MCF 10A (cell line): ENCODE data around the gene TPBG. TPM values are rescaled to one million over a fixed set of nuclear protein-coding genes. Genes with fewer than 3 reads are reported as not detected.

ENCODE experiments used
- BruUV-seq: library from RNA; stranded (reverse); fragments of 400-500 nt; replicated peaks from 2 replicates; lab custom pipeline; 2021; lab: Mats Ljungman, UMichigan
- CTCF ChIA-PET: fragments of 300-600 bp; sonication (Branson Sonifier 250); formaldehyde crosslinking; extraction: SDS; loops from one replicate; lab custom pipeline; 2021; ENCODE audit warnings: antibody characterized with exemption, inconsistent platforms; lab: Yijun Ruan, JAX
- POLR2A ChIA-PET: fragments of 300-600, 350-650 bp; sonication (Branson Sonifier 250); formaldehyde crosslinking; extraction: SDS; loops from one replicate; lab custom pipeline; 2020; ENCODE audit warnings: antibody characterized with exemption, inconsistent platforms; lab: Yijun Ruan, JAX
- DNase-seq: peaks from one replicate; pipeline ENCODE4 v3.0.0-alpha.2; 2018; ENCODE audit not compliant: unreplicated experiment
- H3K27ac Mint-ChIP-seq: one replicate; pipeline ENCODE4 v1.8.0; 2022; ENCODE audit warnings: mild to moderate bottlenecking, low read depth, mixed read lengths; ENCODE audit not compliant: unreplicated experiment
- H3K27me3 Mint-ChIP-seq: one replicate; pipeline ENCODE4 v1.8.0; 2022; ENCODE audit warnings: mixed read lengths; ENCODE audit not compliant: insufficient read depth, unreplicated experiment
- H3K36me3 Mint-ChIP-seq: one replicate; pipeline ENCODE4 v1.8.0; 2022; ENCODE audit warnings: mild to moderate bottlenecking, moderate library complexity, mixed read lengths; ENCODE audit not compliant: insufficient read depth, unreplicated experiment
- H3K4me1 Mint-ChIP-seq: one replicate; pipeline ENCODE4 v1.8.0; 2022; ENCODE audit warnings: mixed read lengths; ENCODE audit not compliant: insufficient read depth, unreplicated experiment
- H3K4me3 Mint-ChIP-seq: one replicate; pipeline ENCODE4 v1.8.0; 2022; ENCODE audit warnings: mild to moderate bottlenecking, moderate library complexity, mixed read lengths; ENCODE audit not compliant: unreplicated experiment
- H3K9me3 Mint-ChIP-seq: one replicate; pipeline ENCODE4 v1.8.0; 2022; ENCODE audit warnings: mixed read lengths; ENCODE audit not compliant: unreplicated experiment
- CTCF ChIP-seq: fragments of 200-600 bp; IDR thresholded peaks from one replicate; pipeline ENCODE4 v1.8.0; 2022; ENCODE audit warnings: antibody characterized with exemption, mild to moderate bottlenecking; ENCODE audit not compliant: unreplicated experiment
- intact Hi-C: fragments of 100-400 bp; cut with micrococcal nuclease; formaldehyde crosslinking; loops from 2 replicates; pipeline ENCODE4 v1.14.1; 2022
- total RNA-seq: library from RNA; stranded (reverse); gene quantifications from 2 replicates; pipeline ENCODE4 v1.2.3, GENCODE V29; 2022

Gene TPBG
- total RNA-seq, 1 experiment from 2014 or later, result 72.9 TPM

DNA sequence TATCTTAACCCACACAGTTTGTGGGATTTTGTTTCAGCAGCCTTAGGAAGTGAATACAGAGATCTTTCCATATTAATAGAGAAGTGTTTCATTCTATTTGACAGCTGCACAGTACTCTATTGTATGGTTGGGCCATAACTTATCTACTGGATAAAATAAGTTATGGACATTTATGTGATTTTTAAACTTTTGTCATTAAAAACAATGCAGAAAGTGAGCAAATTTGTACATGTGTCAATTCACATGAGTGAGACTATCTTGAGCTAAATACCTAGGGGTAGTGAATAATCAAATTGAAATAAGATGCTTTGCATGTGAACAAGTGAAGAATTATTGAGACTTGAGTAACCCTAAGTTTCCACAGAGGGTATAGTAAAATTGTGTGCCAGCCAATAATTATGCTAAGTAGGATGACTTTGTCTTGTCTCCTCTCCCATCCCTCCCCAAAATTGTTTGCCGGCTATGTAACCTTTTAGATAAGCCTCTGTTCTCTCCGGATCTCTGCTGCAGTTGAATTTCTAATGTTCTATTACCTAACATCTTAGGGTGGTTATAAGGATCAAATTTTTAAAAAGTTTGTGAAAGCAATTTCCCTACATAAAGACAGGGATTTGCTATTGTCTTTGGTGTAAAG is 33.3 kb upstream of the TPBG start:
- ChIA-PET POLR2A (interaction anchor here (1.1 to 1.5 kb wide), 2 partner anchors 9 to 32 kb away, joined by 3 to 5 read pairs; partner anchors contain the start of gene TPBG), CTCF (interaction anchor here (0.5 to 1.6 kb wide), 5 partner anchors 9 to 1695 kb away, joined by 3 to 6 read pairs (median 3); no protein-coding TSS in a partner anchor)
- no peak for DNase-seq
- H3K4me3 Mint-ChIP-seq, result no peak overlapping the region
- BruUV-seq, result no TSS peak
- no peaks in the 10 kb centered on the region for H3K27me3 Mint-ChIP-seq
- H3K4me1 Mint-ChIP-seq, result peaks cover 34% of the 10 kb centered on the region
- intact Hi-C loops, result loop anchor here (2.0 kb wide), 1 partner anchor 59 kb away; no protein-coding TSS in a partner anchor
- no peak for TF ChIP-seq CTCF
- H3K9me3 Mint-ChIP-seq, result no peaks in the 10 kb centered on the region
- no peaks in the 10 kb centered on the region for H3K36me3 Mint-ChIP-seq
- peak overlapping the region; percentile 91 for H3K27ac Mint-ChIP-seq

- peak overlapping the region; percentile 68 for H3K4me3 Mint-ChIP-seq
- peak; percentile 38 for TF ChIP-seq CTCF
Measured at GRCh38 chr6:82331031-82331773, 32.4 kb upstream of the TPBG start.

DNA sequence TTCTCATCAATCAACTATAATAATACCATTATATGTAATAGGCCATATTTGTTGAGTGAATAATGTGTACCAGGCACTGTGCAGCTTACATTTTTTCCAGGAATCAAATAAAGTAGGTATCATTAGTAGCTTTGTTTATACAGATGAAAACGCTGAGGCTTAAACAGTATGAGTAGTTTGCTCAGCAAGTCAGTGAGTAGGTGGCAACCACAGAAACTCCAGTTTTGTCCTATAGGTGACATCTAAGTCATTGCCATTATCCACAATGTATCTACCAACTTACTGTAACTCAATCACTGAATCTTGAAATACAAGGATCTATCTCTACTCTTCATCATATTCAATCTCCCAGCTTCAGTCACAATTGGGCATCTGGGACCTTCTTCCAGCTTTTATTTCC is 29.8 kb upstream of the TPBG start:
- peaks cover 34% of the 10 kb centered on the region for H3K4me1 Mint-ChIP-seq
- TF ChIP-seq CTCF, result no peak
- H3K36me3 Mint-ChIP-seq, result no peaks in the 10 kb centered on the region
- POLR2A ChIA-PET, result interaction anchor here (0.5 to 1.4 kb wide), 5 partner anchors 30 to 937 kb away, joined by 3 to 6 read pairs (median 3); partner anchors contain the start of gene TPBG
- no peaks in the 10 kb centered on the region for H3K27me3 Mint-ChIP-seq
- intact Hi-C loops, result no loop called here
- H3K27ac Mint-ChIP-seq, result no peak overlapping the region
- DNase-seq, result no peak
- H3K9me3 Mint-ChIP-seq, result no peaks in the 10 kb centered on the region
- CTCF ChIA-PET, result interaction anchor here (0.6 to 3.1 kb wide), 10 partner anchors 8 to 733 kb away, joined by 3 to 11 read pairs (median 6); partner anchors contain the start of genes DOP1A and TPBG
- H3K4me3 Mint-ChIP-seq, result no peak overlapping the region
- BruUV-seq, result no TSS peak

More at GRCh38 chr6:82331031-82331773, 32.4 kb upstream of the TPBG start:
- no peaks in the 10 kb centered on the region for H3K9me3 Mint-ChIP-seq
- CTCF ChIA-PET, result interaction anchor here (0.6 to 1.4 kb wide), 18 partner anchors 9 to 1027 kb away, joined by 3 to 12 read pairs (median 3); no protein-coding TSS in a partner anchor
- peak overlapping the region; percentile 91 for H3K27ac Mint-ChIP-seq
- H3K27me3 Mint-ChIP-seq, result no peaks in the 10 kb centered on the region
- POLR2A ChIA-PET, result interaction anchor here (0.7 to 1.8 kb wide), 7 partner anchors 11 to 84 kb away, joined by 3 to 11 read pairs (median 3); partner anchors contain the start of gene TPBG
- intact Hi-C loops, result loop anchor here (1.0 to 2.0 kb wide), 5 partner anchors 32 to 724 kb away; partner anchors contain the start of gene TPBG
- no peaks in the 10 kb centered on the region for H3K36me3 Mint-ChIP-seq
- no TSS peak for BruUV-seq
- DNase-seq, result peak; percentile 94
- peaks cover 34% of the 10 kb centered on the region for H3K4me1 Mint-ChIP-seq
